ENCODE data around the gene ANXA4. TPM values are rescaled to one million over a fixed set of nuclear protein-coding genes. Genes with fewer than 3 reads are reported as not detected.
A peak's percentile ranks its signal among the peaks of the same experiment; 100 is the strongest.

Gene ANXA4
- total and polyA plus RNA-seq, 2 experiments from 2014 or later: 6.7 to 11.5 TPM

DNA sequence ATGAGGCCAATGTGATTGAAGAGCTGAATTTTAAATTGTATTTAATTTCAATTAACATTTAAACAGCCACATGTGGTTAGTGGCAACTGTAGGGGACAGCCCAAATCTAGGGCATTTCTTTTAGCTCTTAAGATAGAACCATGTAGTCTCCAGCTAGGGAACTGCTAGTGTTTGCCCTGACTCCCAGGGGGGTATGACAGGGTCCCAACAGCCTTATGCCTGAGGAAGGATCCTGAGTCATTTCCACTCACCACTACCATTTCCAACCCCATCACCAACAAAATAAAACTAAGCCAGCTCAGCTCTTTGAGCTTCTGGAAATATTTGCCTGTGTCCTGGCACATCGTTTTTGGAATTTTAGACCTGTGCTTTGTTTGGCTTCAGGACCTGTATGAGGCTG, 73.8 kb downstream of the ANXA4 start:
- DNase-seq (ENCODE audit: low spot score): no peak
- peaks cover 18% of the 10 kb centered on the region for H3K4me1 Mint-ChIP-seq
- 0 out of 2 replicates have a peak overlapping the region, but pooled peaks have one; percentile 15 for H3K4me2 ChIP-seq
- no peaks in the 10 kb centered on the region for H3K79me2 ChIP-seq (replicated peaks; ENCODE audit: insufficient read depth)
- no peak overlapping the region for H2AFZ ChIP-seq
- peak; percentile 54 for ATAC-seq
- no peaks in the 10 kb centered on the region for H3K9me2 ChIP-seq (ENCODE audit: insufficient read depth)
- no peaks in the 10 kb centered on the region for H3K27me3 ChIP-seq (ENCODE audit: insufficient read depth)
- no peaks in the 10 kb centered on the region for H3F3A ChIP-seq (replicated peaks; ENCODE audit: low read depth)
- peak overlapping the region; percentile 14; the same call in 1 of the 2 replicates for H3K27ac Mint-ChIP-seq
- H3K4me1 ChIP-seq (ENCODE audit: insufficient read depth): peaks cover 12% of the 10 kb centered on the region; the same call in 1 of the 2 replicates
- H3K27ac ChIP-seq (ENCODE audit: low read depth): no peak overlapping the region
- H3K9me3 Mint-ChIP-seq: no peaks in the 10 kb centered on the region; the same call in 2 of the 3 replicates
- H3K4me3 Mint-ChIP-seq: no peak overlapping the region
- TF ChIP-seq EZH2phosphoT487 (IDR thresholded peaks at IDR 0.05; ENCODE audit: unreplicated experiment): no peak
- no peak for TF ChIP-seq ETS1 (IDR thresholded peaks at IDR 0.05)
- TF ChIP-seq STAT1 (IDR thresholded peaks at IDR 0.05; ENCODE audit: unreplicated experiment): no peak
- no peak for TF ChIP-seq ZNF114 (CRISPR knock-in tag; IDR thresholded peaks at IDR 0.05)
- TF ChIP-seq CREB1 (CRISPR knock-in tag; IDR thresholded peaks at IDR 0.05; ENCODE audit: low read depth): no peak
- TF ChIP-seq POLR2AphosphoS5 (IDR thresholded peaks at IDR 0.05; ENCODE audit: low read depth): no peak
- TF ChIP-seq, protein P1, sequence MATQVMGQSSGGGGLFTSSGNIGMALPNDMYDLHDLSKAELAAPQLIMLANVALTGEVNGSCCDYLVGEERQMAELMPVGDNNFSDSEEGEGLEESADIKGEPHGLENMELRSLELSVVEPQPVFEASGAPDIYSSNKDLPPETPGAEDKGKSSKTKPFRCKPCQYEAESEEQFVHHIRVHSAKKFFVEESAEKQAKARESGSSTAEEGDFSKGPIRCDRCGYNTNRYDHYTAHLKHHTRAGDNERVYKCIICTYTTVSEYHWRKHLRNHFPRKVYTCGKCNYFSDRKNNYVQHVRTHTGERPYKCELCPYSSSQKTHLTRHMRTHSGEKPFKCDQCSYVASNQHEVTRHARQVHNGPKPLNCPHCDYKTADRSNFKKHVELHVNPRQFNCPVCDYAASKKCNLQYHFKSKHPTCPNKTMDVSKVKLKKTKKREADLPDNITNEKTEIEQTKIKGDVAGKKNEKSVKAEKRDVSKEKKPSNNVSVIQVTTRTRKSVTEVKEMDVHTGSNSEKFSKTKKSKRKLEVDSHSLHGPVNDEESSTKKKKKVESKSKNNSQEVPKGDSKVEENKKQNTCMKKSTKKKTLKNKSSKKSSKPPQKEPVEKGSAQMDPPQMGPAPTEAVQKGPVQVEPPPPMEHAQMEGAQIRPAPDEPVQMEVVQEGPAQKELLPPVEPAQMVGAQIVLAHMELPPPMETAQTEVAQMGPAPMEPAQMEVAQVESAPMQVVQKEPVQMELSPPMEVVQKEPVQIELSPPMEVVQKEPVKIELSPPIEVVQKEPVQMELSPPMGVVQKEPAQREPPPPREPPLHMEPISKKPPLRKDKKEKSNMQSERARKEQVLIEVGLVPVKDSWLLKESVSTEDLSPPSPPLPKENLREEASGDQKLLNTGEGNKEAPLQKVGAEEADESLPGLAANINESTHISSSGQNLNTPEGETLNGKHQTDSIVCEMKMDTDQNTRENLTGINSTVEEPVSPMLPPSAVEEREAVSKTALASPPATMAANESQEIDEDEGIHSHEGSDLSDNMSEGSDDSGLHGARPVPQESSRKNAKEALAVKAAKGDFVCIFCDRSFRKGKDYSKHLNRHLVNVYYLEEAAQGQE (IDR thresholded peaks at IDR 0.05; ENCODE audit: unreplicated experiment): no peak
- TF ChIP-seq JUNB (IDR thresholded peaks at IDR 0.05; ENCODE audit: unreplicated experiment): no peak
- TF ChIP-seq NANOG (IDR thresholded peaks at IDR 0.05; ENCODE audit: borderline replicate concordance): no peak
- TF ChIP-seq, protein P2, sequence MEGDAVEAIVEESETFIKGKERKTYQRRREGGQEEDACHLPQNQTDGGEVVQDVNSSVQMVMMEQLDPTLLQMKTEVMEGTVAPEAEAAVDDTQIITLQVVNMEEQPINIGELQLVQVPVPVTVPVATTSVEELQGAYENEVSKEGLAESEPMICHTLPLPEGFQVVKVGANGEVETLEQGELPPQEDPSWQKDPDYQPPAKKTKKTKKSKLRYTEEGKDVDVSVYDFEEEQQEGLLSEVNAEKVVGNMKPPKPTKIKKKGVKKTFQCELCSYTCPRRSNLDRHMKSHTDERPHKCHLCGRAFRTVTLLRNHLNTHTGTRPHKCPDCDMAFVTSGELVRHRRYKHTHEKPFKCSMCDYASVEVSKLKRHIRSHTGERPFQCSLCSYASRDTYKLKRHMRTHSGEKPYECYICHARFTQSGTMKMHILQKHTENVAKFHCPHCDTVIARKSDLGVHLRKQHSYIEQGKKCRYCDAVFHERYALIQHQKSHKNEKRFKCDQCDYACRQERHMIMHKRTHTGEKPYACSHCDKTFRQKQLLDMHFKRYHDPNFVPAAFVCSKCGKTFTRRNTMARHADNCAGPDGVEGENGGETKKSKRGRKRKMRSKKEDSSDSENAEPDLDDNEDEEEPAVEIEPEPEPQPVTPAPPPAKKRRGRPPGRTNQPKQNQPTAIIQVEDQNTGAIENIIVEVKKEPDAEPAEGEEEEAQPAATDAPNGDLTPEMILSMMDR (conservative IDR thresholded peaks at IDR 0.05; ENCODE audit: low read depth in 2 of 2): no peak
- no peak for TF ChIP-seq ZNF331 (CRISPR knock-in tag; IDR thresholded peaks at IDR 0.05; ENCODE audit: low read depth)
- no peak for TF ChIP-seq ZNF462 (CRISPR knock-in tag; IDR thresholded peaks at IDR 0.05)
- H4K20me1 ChIP-seq (replicated peaks; ENCODE audit: insufficient read depth): no peaks in the 10 kb centered on the region
- H3K36me3 ChIP-seq (ENCODE audit: insufficient read depth): no peaks in the 10 kb centered on the region
- no peaks in the 10 kb centered on the region for H3K27me3 Mint-ChIP-seq (ENCODE audit: insufficient read depth, low read depth, poor library complexity)
- no peak overlapping the region for H3K4me3 ChIP-seq
- H3K36me3 Mint-ChIP-seq (ENCODE audit: low read depth): no peaks in the 10 kb centered on the region
